ENCODE data around the gene FBN1. TPM values are rescaled to one million over a fixed set of nuclear protein-coding genes. Genes with fewer than 3 reads are reported as not detected.

The FBN1 gene
- total RNA-seq, 6 experiments from 2014 or later = 1.7 to 12.0 (median 8.7) TPM

DNA sequence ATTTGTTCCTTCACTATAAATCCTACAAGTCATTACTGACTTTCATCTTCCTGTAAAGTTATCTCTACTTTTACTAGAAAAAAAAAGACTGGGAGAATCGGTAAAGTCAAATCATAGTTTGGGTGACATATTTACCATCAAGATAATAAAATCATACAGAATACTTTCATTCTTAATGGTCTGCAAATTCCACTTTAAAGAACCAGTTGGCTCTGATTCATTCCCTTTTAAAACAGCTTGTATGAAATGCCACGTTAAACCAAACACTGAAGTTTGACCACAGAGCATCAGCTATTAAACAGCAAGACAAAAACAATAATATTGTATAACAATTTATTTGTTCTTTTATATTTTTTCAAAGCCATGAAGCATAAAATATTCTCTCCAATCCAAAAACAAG is 100.7 kb downstream of the FBN1 start:
- H3K4me1 ChIP-seq = no peaks in the 10 kb centered on the region
- DNase-seq (no peak), ATAC-seq (no peak)
- no peak overlapping the region for H3K27ac ChIP-seq
- intact Hi-C loops (cut with DNase I) = no loop called here
- no peaks in the 10 kb centered on the region for H3K27me3 ChIP-seq
- H3K9me3 ChIP-seq = no peaks in the 10 kb centered on the region
- no peak overlapping the region for H3K4me3 ChIP-seq
- TF ChIP-seq CTCF (IDR thresholded peaks at IDR 0.05) (no peak), POLR2A (IDR thresholded peaks at IDR 0.05) (no peak)
- WGBS (ENCODE audit: insufficient coverage, low coverage, low lambda C conversion rate, missing lambda C conversion rate) = 71% methylated on average over 2 of the region's 2 CpGs
- no peaks in the 10 kb centered on the region for H3K36me3 ChIP-seq

DNA sequence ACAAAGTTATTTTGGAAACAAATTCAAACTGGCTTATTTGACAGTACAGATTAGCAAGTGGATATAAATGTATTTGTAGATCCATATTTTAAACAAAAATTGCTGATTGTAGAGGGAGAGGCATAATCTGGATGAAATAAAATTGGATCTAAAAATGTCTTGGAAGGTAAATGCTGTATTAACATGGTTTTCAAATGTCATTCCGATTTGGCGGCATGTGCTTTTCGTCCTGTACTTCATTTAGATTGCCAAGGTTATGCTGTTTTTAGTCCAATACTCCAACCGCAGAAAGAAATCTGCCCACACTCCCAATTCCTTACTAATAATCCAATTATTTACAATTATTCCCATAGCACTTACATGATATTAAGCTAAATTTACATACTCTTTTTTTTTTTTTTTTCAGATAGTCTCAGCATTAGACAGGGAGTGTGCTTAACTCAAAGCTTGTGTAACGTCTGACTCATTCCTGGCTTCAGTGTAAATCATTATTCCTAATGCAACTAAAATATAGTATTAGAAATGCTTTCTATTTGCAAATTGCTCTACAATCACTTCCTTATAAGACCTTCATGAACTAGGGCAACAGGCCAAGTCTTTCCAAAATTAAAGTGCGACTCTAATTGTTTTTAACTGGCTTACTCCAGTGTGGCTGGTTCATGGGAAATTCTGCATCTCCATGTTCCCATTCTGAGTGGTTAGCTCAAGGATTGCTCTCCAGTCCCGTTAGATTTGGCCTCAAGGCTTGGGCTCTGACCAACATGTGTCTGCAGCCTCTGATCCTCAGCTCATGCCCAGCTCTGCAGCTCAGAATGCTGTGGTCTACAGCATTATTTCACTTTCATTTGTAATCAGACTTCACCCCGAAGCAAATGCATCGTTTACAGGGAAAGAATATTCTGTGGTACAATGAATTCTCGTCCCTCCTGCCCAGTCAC is 103.9 kb downstream of the FBN1 start:
- ATAC-seq = no peak
- H3K9me3 ChIP-seq = no peaks in the 10 kb centered on the region
- H3K4me3 ChIP-seq = no peak overlapping the region
- H3K27me3 ChIP-seq = no peaks in the 10 kb centered on the region
- H3K36me3 ChIP-seq = no peaks in the 10 kb centered on the region
- DNase-seq = no peak
- no peak overlapping the region for H3K27ac ChIP-seq
- 59% methylated on average over 10 of the region's 10 CpGs for WGBS (ENCODE audit: insufficient coverage, low coverage, low lambda C conversion rate, missing lambda C conversion rate)
- intact Hi-C loops (cut with DNase I) = no loop called here
- no peaks in the 10 kb centered on the region for H3K4me1 ChIP-seq
- no peak for TF ChIP-seq CTCF (IDR thresholded peaks at IDR 0.05)
- no peak for TF ChIP-seq POLR2A (IDR thresholded peaks at IDR 0.05)

- Histone ChIP-seq H3K4me3 (no peak overlapping the region), H3K9me3 (no peaks in the 10 kb centered on the region), H3K4me1 (no peaks in the 10 kb centered on the region), H3K36me3 (no peaks in the 10 kb centered on the region), H3K27me3 (no peaks in the 10 kb centered on the region), H3K27ac (no peak overlapping the region)
- TF ChIP-seq CTCF (IDR thresholded peaks at IDR 0.05) = no peak
- no peak for TF ChIP-seq POLR2A (IDR thresholded peaks at IDR 0.05)
- no peak for ATAC-seq
- no peak for DNase-seq
- intact Hi-C loops (cut with DNase I) = no loop called here
- 73% methylated on average over 2 of the region's 2 CpGs for WGBS (ENCODE audit: insufficient coverage, low coverage, low lambda C conversion rate, missing lambda C conversion rate)
These were observed 104.8 kb downstream of the FBN1 start for GRCh38 chr15:48540756-48541155.

DNA sequence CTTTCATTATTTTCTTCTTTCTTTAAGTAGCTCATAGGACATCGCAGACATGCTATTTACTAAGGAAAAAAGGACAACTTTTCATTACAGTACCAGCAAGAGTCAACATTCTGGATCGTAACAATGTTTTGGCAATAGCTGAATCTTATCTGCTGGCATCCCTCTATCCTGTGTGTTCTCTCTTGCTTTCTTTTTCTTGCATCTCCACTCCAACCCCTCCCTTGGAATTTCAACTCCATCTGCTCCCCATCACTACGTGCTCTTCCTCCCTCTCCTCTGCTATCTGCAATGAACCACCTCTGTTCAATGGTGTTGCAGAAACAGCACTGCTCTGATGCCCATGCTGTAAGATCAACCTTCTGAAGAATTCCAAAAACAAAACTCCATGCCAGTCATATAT is 106.6 kb downstream of the FBN1 start:
- H3K36me3 ChIP-seq = no peaks in the 10 kb centered on the region
- intact Hi-C loops (cut with DNase I) = no loop called here
- WGBS (ENCODE audit: insufficient coverage, low coverage, low lambda C conversion rate, missing lambda C conversion rate) = 49% methylated on average over 3 of the region's 3 CpGs
- ATAC-seq (no peak), DNase-seq (no peak)
- no peak for TF ChIP-seq CTCF (IDR thresholded peaks at IDR 0.05)
- H3K4me1 ChIP-seq = no peaks in the 10 kb centered on the region
- no peaks in the 10 kb centered on the region for H3K9me3 ChIP-seq
- no peak overlapping the region for H3K27ac ChIP-seq
- no peaks in the 10 kb centered on the region for H3K27me3 ChIP-seq
- no peak overlapping the region for H3K4me3 ChIP-seq
